Osteoblast (primary cell): ENCODE results near the gene EPHA7. TPM values are rescaled to one million over a fixed set of nuclear protein-coding genes. Genes with fewer than 3 reads are reported as not detected.

Experiments used
- DNase-seq: peaks from one replicate; pipeline ENCODE4 v3.0.0; 2011; ENCODE audit warnings: low spot score, mixed read lengths; ENCODE audit not compliant: insufficient read length; ENCODE audit errors: missing footprints
- H2AFZ ChIP-seq: 2 replicates; pipeline ENCODE4 v1.6.0; 2011; ENCODE audit warnings: mild to moderate bottlenecking, low read length
- H3K27ac ChIP-seq: 2 replicates; pipeline ENCODE4 v1.5.1; 2011; ENCODE audit warnings: mild to moderate bottlenecking, low read depth, low read length, moderate library complexity
- H3K27me3 ChIP-seq: 2 replicates; pipeline ENCODE4 v1.6.0; 2012; ENCODE audit warnings: mild to moderate bottlenecking, control low read depth, inconsistent platforms, low read length, moderate library complexity; ENCODE audit not compliant: insufficient read depth
- H3K36me3 ChIP-seq: 2 replicates; pipeline ENCODE4 v1.5.1; 2011; ENCODE audit warnings: mild to moderate bottlenecking, low read length, control low read depth, moderate library complexity; ENCODE audit not compliant: insufficient read depth
- H3K4me1 ChIP-seq: 2 replicates; pipeline ENCODE4 v1.5.1; 2011; ENCODE audit warnings: mild to moderate bottlenecking, low read length, control low read depth, moderate library complexity; ENCODE audit not compliant: insufficient read depth
- H3K4me2 ChIP-seq: 2 replicates; pipeline ENCODE4 v1.6.0; 2011; ENCODE audit warnings: mild to moderate bottlenecking, low read length; ENCODE audit not compliant: insufficient read depth
- H3K4me3 ChIP-seq: fragments of 200-600 bp; sonication (generic); 3 replicates; pipeline ENCODE4 v1.5.1; 2012; ENCODE audit warnings: mild to moderate bottlenecking, low read length, inconsistent platforms; ENCODE audit not compliant: insufficient read depth
- H3K79me2 ChIP-seq: 2 replicates; pipeline ENCODE4 v1.6.0; 2012; ENCODE audit warnings: mild to moderate bottlenecking, low read length, control low read depth, inconsistent platforms; ENCODE audit not compliant: insufficient read depth
- H3K9me3 ChIP-seq: 2 replicates; pipeline ENCODE4 v1.5.1; 2011; ENCODE audit warnings: low read depth, low read length, control low read depth
- H4K20me1 ChIP-seq: 2 replicates; pipeline ENCODE4 v1.6.0; 2012; ENCODE audit warnings: mild to moderate bottlenecking, low read length, control low read depth; ENCODE audit not compliant: insufficient read depth
- total RNA-seq: library from RNA; depleted of rRNA; stranded (reverse); fragments of >200 nt; gene quantifications from 2 replicates; pipeline ENCODE4 v1.2.3, GENCODE V29; 2012
- TF ChIP-seq, protein P1 (sequence below): IDR thresholded peaks from 2 replicates; pipeline ENCODE4 v1.5.1; 2011; ENCODE audit warnings: mild to moderate bottlenecking, low read depth, low read length, moderate library complexity; ENCODE audit errors: extremely low read depth

The EPHA7 gene
- total RNA-seq, 1 donor, result not detected

DNA sequence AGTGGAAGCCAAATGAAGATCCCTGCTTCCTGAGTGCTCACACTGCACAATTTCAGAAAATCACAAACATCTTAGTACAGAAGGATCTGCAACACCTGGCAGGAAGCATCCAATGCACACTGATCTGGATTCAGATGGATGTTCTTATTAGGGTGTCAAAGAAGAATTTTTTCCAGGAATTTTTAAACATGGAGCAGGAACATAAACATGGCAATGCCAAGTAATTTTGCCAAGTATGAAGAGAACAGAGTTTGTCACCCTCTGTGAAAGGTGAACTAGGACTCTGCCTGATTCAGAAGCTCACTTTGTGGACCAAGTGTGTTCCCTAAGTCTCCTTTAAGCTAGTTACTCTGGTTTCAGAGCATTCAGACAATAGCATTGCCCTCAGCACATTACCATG lies 208.5 kb downstream of the EPHA7 start:
- H3K27me3 ChIP-seq, result no peaks in the 10 kb centered on the region
- TF ChIP-seq, protein P1, sequence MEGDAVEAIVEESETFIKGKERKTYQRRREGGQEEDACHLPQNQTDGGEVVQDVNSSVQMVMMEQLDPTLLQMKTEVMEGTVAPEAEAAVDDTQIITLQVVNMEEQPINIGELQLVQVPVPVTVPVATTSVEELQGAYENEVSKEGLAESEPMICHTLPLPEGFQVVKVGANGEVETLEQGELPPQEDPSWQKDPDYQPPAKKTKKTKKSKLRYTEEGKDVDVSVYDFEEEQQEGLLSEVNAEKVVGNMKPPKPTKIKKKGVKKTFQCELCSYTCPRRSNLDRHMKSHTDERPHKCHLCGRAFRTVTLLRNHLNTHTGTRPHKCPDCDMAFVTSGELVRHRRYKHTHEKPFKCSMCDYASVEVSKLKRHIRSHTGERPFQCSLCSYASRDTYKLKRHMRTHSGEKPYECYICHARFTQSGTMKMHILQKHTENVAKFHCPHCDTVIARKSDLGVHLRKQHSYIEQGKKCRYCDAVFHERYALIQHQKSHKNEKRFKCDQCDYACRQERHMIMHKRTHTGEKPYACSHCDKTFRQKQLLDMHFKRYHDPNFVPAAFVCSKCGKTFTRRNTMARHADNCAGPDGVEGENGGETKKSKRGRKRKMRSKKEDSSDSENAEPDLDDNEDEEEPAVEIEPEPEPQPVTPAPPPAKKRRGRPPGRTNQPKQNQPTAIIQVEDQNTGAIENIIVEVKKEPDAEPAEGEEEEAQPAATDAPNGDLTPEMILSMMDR, result no peak
- no peak overlapping the region for H3K4me3 ChIP-seq
- DNase-seq, result no peak
- no peak overlapping the region for H2AFZ ChIP-seq
- no peaks in the 10 kb centered on the region for H3K9me3 ChIP-seq
- H3K36me3 ChIP-seq, result no peaks in the 10 kb centered on the region
- no peaks in the 10 kb centered on the region for H3K79me2 ChIP-seq
- H4K20me1 ChIP-seq, result no peaks in the 10 kb centered on the region
- no peak overlapping the region for H3K27ac ChIP-seq
- no peaks in the 10 kb centered on the region for H3K4me1 ChIP-seq
- no peak overlapping the region for H3K4me2 ChIP-seq

DNA sequence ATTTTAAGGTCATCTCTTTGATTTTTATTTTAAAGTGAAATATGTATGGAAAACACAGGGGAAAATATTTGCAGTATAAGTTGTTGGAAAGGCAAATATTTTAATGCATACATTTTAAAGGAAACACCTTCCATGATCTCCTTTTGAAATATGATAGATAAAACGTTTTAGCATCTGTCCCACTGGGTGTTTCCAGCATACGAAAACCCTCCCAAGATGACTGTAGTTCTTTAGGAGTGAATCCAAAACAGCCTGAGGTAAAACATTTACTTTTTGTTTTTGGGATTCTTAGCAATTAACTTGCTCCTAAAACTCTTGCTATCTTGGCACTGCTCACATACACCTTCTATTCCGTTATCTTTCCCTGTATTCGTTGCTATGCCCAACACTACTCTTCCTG lies 210.0 kb downstream of the EPHA7 start:
- Histone ChIP-seq H3K36me3 (no peaks in the 10 kb centered on the region), H3K27me3 (no peaks in the 10 kb centered on the region), H3K4me2 (no peak overlapping the region), H4K20me1 (no peaks in the 10 kb centered on the region), H3K27ac (no peak overlapping the region), H2AFZ (no peak overlapping the region), H3K4me3 (no peak overlapping the region), H3K4me1 (no peaks in the 10 kb centered on the region), H3K9me3 (no peaks in the 10 kb centered on the region), H3K79me2 (no peaks in the 10 kb centered on the region)
- no peak for DNase-seq
- TF ChIP-seq, protein P1, result no peak

DNA sequence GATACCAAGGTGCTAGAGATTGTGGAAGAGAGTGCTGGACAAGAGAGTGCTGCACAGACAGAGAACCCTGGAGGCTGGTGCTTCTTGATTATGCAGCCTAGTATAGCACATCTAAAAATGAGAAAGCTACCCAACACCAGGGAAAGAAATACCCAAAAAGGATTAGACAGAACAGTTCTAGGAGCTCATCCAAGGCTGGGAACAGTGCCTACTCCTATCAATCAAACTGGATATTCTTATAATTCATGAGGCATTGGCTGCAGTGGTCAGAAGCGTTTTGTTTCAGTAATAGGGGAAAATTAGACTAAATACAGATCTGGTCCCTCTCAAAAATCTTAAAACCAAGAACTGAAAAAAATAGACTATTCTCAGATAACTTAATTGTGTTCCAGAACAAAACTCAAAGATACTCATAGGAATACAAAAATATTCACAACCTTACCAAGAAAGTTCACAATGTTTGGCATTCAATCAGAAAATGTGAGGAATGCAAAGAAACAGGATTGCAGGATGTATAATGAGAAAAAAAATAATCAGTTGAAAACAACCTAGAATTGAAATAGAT lies 222.9 kb downstream of the EPHA7 start:
- H3K27me3 ChIP-seq, result no peaks in the 10 kb centered on the region
- no peak for DNase-seq
- H3K4me1 ChIP-seq, result no peaks in the 10 kb centered on the region
- no peak overlapping the region for H2AFZ ChIP-seq
- no peaks in the 10 kb centered on the region for H3K79me2 ChIP-seq
- H3K36me3 ChIP-seq, result no peaks in the 10 kb centered on the region
- H3K27ac ChIP-seq, result no peak overlapping the region
- TF ChIP-seq, protein P1, result no peak
- H4K20me1 ChIP-seq, result no peaks in the 10 kb centered on the region
- no peak overlapping the region for H3K4me3 ChIP-seq
- H3K4me2 ChIP-seq, result no peak overlapping the region
- H3K9me3 ChIP-seq, result no peaks in the 10 kb centered on the region

- TF ChIP-seq, protein P1, result no peak
- H3K4me3 ChIP-seq, result no peak overlapping the region
- H4K20me1 ChIP-seq, result no peaks in the 10 kb centered on the region
- no peaks in the 10 kb centered on the region for H3K36me3 ChIP-seq
- no peak overlapping the region for H3K27ac ChIP-seq
- no peak for DNase-seq
- H3K4me1 ChIP-seq, result no peaks in the 10 kb centered on the region
- H3K79me2 ChIP-seq, result no peaks in the 10 kb centered on the region
- H3K27me3 ChIP-seq, result no peaks in the 10 kb centered on the region
- no peak overlapping the region for H2AFZ ChIP-seq
- no peak overlapping the region for H3K4me2 ChIP-seq
- no peaks in the 10 kb centered on the region for H3K9me3 ChIP-seq
Measured at GRCh38 chr6:93194480-93194879, 224.9 kb downstream of the EPHA7 start.
